Choroid plexus epithelial cell (primary cell): ENCODE data around the gene TRAPPC2B.

Experiments used
- DNase-seq: peaks from one replicate; pipeline ENCODE4 v3.0.0-alpha.2; 2010; ENCODE audit warnings: low read depth
- H3K4me3 ChIP-seq: 2 replicates; pipeline ENCODE4 v1.5.1; 2011; ENCODE audit warnings: low read depth, mild to moderate bottlenecking, control low read depth, low read length, moderate library complexity
- TF ChIP-seq, protein P1 (sequence below): conservative IDR thresholded peaks from 2 replicates; pipeline ENCODE4 v1.5.1; 2011; ENCODE audit warnings: low read depth, mild to moderate bottlenecking, control low read depth, inconsistent platforms, low read length, moderate library complexity

Gene TRAPPC2B

DNA sequence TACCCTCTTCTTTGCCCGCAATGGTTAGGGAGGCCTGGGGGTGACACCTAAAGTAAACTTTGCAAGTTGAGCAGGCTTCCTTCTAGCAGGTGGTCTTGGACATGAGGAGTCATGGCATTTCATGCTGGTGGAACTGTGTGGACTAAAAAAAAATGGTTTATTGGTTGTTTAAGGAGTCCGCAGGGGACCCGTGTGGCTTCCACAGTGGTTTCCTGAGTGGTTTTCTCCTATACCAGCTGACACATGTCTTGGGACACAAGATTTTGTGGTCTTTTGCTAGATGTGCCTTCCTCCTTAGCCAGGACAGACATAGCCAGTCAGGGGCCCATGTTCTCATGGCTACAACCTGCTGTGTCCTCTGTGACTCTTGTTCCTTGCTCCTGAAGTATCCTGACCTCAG is 41.6 kb upstream of the TRAPPC2B start:
- H3K4me3 ChIP-seq: no peak overlapping the region
- TF ChIP-seq, protein P1, sequence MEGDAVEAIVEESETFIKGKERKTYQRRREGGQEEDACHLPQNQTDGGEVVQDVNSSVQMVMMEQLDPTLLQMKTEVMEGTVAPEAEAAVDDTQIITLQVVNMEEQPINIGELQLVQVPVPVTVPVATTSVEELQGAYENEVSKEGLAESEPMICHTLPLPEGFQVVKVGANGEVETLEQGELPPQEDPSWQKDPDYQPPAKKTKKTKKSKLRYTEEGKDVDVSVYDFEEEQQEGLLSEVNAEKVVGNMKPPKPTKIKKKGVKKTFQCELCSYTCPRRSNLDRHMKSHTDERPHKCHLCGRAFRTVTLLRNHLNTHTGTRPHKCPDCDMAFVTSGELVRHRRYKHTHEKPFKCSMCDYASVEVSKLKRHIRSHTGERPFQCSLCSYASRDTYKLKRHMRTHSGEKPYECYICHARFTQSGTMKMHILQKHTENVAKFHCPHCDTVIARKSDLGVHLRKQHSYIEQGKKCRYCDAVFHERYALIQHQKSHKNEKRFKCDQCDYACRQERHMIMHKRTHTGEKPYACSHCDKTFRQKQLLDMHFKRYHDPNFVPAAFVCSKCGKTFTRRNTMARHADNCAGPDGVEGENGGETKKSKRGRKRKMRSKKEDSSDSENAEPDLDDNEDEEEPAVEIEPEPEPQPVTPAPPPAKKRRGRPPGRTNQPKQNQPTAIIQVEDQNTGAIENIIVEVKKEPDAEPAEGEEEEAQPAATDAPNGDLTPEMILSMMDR: no peak
- no peak for DNase-seq

DNA sequence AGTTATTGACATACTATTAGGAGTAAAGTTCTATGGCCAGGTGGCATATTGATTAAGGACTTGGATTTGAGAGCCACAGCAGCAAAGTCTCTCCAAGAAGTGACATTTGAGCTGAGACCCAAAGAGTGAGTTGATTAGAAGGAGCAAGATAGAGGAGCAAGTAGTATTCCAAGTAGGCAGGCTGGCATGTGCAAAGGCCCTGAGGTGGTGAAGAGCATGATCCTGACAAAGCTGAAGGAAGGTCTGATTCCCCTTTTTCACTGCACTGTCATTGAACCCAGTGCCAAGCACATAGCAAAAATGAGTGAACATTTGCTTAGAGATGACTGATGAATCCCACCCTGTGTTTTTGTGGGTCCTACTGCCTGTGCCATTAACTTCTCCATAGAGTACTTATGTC is 38.4 kb upstream of the TRAPPC2B start:
- TF ChIP-seq, protein P1: no peak
- DNase-seq: no peak
- no peak overlapping the region for H3K4me3 ChIP-seq

DNA sequence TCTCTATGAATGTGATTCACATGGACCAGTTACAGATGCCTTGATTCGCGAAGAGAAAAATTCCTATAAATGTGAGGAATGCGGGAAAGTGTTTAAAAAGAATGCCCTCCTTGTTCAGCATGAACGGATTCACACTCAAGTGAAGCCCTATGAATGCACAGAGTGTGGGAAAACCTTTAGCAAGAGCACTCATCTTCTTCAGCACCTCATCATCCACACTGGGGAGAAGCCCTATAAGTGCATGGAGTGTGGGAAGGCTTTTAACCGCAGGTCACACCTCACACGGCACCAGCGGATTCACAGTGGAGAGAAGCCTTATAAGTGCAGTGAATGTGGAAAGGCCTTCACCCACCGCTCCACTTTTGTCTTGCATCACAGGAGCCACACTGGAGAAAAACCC is 35.4 kb upstream of the TRAPPC2B start:
- TF ChIP-seq, protein P1: no peak
- no peak for DNase-seq
- no peak overlapping the region for H3K4me3 ChIP-seq

DNA sequence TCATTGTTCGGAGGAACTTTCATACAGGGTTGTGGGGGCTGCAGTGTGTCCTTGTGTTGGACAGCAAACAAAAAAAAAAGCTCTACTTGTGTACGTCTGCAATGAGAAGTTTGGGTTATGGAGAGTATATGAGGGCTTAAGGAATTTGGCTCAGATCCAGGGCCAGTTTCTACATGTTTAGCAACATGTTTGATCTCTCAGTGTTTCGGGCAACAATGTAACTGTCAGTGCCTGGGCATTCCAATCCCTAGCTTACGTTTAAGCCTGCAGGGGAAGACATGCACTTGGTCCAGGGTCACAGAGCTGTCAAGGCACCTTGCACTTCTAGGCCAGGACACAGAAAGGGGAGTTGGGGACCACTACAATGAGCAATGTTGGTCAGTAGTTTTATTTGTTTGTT is 29.2 kb upstream of the TRAPPC2B start:
- peak; percentile 35 for DNase-seq
- TF ChIP-seq, protein P1: no peak

DNA sequence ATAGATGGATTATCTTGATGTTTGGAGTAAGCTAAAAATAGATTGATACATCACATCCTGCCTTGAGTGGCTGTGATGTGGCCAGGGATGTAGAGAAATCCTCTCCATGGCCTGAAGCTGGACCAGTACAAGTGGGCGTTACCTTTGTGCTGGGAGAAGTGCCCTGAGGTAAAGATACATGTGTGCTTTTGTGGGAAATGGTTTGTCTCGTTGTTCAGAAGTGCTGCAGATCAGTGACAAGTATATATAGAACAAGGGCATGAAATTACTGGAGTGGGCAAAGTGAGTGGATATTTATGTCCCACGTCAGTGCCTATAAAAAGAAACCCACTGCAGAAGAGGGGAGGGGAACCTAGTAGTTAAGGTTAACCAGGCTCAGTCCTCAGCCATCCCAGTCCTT is 24.5 kb upstream of the TRAPPC2B start:
- peak; percentile 21 for DNase-seq
- H3K4me3 ChIP-seq: no peak overlapping the region
- TF ChIP-seq, protein P1: no peak

More for the DNA sequence above, 29.2 kb upstream of the TRAPPC2B start:
- no peak overlapping the region for H3K4me3 ChIP-seq

DNA sequence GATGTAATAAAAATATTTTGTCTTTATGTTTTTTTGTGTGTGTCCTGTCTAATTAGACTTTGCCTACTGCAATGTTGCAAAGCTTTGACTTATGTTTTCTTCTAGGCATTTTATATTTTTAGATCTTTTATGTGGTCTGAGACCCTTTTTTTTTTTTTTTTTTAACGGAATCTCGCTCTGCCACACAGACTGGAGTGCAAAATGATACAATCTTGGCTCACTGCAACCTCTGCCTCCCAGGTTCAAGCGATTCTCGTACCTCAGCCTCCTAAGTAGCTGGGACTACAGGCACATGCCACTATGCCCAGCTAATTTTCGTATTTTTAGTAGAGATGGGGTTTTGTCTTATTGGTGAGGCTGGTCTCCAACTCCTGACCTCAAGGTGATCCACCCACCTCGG is 20.8 kb upstream of the TRAPPC2B start:
- TF ChIP-seq, protein P1: no peak
- H3K4me3 ChIP-seq: no peak overlapping the region
- DNase-seq: no peak

DNA sequence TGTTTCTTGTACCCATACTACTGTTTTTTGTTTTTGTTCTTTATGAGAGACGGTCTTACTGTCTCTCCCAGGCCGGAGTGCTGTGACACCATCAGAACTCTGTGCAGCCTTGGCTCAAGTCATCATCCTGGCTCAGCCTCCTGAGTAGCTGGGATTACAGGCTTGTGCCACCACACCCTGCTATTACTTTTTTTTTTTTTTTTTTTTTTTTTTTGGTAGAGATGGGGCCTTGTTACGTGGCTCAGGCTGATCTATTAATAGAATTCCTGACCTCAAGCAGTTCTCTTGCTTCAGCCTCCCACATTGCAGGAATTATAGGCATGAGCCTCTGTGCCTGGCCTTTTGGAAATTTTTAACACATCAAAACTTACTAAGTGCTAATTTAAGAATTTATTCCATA is 15.2 kb upstream of the TRAPPC2B start:
- TF ChIP-seq, protein P1: no peak

More for the DNA sequence above, 15.2 kb upstream of the TRAPPC2B start:
- peak; percentile 51 for DNase-seq
- no peak overlapping the region for H3K4me3 ChIP-seq
